ENCODE measurements around the gene CFAP77.

- TF ChIP-seq, protein P1, sequence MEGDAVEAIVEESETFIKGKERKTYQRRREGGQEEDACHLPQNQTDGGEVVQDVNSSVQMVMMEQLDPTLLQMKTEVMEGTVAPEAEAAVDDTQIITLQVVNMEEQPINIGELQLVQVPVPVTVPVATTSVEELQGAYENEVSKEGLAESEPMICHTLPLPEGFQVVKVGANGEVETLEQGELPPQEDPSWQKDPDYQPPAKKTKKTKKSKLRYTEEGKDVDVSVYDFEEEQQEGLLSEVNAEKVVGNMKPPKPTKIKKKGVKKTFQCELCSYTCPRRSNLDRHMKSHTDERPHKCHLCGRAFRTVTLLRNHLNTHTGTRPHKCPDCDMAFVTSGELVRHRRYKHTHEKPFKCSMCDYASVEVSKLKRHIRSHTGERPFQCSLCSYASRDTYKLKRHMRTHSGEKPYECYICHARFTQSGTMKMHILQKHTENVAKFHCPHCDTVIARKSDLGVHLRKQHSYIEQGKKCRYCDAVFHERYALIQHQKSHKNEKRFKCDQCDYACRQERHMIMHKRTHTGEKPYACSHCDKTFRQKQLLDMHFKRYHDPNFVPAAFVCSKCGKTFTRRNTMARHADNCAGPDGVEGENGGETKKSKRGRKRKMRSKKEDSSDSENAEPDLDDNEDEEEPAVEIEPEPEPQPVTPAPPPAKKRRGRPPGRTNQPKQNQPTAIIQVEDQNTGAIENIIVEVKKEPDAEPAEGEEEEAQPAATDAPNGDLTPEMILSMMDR (IDR thresholded peaks at IDR 0.05; ENCODE audit: insufficient read depth, low read depth, low read length): no peak
- no peak for TF ChIP-seq EZH2 (IDR thresholded peaks at IDR 0.05; ENCODE audit: insufficient read depth, low read length)
Observed at GRCh38 chr9:132365986-132366385, 44.0 kb upstream of the CFAP77 start.
